GM19397 (cell line): Measurements from ENCODE around the gene RFLNA.
"Not testable (repeated sequence)": the region's sequence is repeated elsewhere in the genome, so short reads cannot be mapped to it uniquely, and the experiment has no call there.

ENCODE experiments used
- ATAC-seq: cut with Tn5 transposase; IDR thresholded peaks from one replicate; pipeline ENCODE4 v1.9.1; 2021; ENCODE audit warnings: mild to moderate bottlenecking, moderate library complexity; ENCODE audit not compliant: unreplicated experiment

The RFLNA gene

DNA sequence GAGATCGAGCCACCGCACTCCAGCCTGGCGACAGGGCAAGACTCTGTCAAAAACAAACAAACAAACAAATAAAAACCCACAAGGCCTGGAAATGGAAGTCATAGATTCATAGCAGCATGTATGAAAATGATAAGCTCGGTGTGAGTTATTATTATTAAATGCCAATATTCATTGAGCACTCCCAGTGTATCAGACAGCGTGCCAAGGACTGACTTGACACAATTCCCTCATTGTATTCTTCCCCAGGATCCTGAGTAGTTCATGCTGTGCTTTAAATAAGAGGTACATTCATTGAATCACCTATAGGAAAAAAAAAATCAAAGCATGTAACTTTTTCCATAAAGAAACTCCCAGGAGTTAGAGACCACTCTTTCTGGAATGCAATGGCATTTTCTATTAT lies 12.6 kb upstream of the RFLNA start:
- ATAC-seq, result no peak

GRCh38 chr12:124283326-124283725 lies 11.6 kb upstream of the RFLNA start:
- no peak for ATAC-seq

DNA sequence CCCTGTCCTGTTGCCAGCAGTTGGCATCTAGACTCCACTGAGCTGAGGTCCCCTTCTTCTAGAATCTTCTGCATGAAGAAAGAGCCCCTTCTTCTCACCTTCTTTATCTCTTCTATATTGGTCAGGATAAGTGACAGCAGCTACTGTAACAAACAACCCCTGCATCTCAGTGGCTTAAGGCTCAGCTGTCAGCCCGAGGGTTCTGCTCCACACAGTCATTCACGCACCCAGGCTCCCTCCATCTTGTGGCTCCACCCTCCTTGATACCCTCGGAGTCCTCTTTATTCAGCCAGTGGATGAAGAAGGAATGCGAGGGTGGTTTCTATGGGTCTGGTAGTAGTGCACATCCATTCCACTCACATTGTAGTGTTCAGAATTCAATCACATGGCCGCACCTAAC lies 10.5 kb upstream of the RFLNA start:
- no peak for ATAC-seq

DNA sequence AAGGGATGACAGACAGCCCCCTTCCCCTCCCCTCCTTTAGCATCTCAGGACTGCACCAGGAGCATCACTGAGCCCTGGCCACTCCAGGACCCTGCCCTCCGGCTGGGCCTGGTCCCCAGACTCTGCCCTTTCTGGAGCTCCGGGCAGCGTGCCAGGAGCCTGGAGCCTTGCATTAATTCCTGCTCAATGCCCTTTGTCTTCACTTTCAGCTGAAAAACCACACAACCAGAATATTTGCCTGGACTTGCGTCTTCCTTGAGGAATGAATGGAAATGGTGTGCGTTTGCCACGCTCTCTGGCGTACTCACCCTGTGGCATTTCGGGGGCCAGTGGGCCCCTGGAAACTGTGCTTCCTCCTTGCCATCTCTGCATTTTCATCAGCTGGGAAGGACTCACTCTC lies 8.5 kb upstream of the RFLNA start:
- no peak for ATAC-seq

DNA sequence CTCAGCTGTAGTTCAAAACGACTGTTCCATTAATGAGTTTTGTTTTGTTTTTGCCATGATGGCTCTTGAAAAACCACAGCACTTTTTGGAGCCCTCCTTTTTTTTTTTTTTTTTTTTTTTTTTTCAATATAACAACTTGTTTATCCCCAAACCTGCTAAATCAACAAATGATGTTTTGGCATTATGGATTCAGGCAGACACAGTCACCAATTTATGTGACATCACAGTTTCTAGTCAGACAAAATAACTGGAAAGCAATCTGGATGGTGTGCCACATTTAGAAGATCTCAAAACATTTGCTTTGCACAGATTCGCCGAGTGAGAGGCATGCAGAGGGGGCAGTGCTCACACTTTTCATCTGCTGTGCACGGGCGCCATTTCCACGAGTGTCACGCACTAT lies 7.9 kb upstream of the RFLNA start:
- ATAC-seq, result no peak

DNA sequence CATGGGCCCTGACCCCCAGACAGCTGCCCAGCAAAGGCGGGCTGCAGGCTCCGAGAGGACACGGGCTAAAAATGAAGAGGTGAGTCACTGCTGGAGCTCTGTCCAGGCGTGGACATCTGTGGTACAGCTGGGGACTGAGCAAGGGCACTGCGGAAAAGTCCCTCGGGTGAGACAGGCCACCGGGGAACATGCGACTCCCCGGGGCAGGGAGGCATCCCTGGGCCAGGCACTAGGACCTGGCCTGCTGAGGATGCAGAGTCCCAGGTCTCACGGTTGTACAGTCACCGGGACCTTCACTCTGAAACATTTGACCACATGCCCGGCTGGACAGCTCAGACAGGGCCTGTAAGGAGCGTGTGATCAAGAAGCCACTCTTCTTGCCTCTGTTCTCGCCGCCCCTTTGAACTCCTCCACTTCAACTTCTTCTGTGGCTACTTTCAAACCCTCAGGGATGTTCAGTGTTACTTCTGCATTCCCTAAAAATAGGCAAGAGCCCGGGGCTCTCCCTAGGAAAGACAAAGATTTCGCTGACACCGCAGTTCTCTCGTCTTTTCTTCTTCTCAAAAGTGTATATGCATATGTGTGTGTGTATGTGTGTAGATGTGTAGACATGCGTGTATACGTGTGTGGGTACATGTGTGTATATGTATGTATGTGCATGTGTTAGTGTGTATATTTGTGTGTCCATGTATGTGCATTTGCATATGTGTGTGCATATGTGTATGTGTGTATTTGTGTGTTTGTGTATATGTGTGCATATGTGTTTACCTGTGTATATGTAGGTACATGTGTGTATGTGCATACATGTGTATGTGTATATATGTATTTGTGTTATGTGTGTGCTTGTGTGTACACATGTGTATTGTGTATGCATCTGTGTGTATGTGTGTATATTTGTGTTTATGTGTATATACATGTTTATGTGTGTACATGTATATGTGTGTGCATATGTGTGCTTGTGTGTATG lies 5.0 kb upstream of the RFLNA start:
- ATAC-seq, result no peak

- no peak for ATAC-seq
Measured at GRCh38 chr12:124292385-124292784, 2.5 kb upstream of the RFLNA start.

DNA sequence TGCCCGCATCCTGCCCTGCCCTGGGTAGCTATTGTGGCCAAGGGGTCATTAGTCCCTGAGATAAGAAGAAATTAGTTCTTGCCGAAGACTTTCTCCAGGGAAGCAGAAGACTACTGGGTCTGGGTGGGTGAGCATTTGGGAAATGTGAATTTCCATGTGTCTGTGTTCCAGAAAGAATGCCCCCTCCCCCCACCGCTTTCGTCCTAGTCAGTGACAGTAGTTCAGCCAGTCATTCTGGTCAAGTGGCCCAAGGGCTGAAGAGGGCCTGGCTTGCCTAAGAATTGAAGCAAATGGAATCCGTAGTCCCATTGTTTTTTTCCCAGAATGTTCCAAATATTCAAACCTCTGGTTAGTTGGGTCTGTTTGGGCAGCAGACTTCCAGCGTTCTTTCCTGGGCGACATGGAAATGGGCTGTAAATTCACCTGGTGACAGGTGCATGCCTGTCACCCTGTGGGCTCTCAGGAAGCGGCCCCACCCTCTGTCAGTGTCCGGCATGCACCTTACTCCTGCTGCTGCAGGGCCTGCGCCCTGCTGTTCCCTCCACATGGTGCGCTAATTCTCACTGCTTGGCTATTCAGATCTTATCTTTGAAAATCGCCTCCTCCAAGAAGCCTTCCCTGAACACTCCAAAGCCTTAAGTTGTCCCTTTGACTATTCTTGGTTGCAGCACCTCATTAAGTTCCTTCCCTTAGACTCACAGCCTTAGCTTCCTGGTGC lies 1.4 kb upstream of the RFLNA start:
- ATAC-seq, result no peak

GRCh38 chr12:124295431-124296058 lies 652 bp downstream of the RFLNA start:
- no peak for ATAC-seq

GRCh38 chr12:124296295-124296915 lies 1.5 kb downstream of the RFLNA start:
- ATAC-seq, result no peak

DNA sequence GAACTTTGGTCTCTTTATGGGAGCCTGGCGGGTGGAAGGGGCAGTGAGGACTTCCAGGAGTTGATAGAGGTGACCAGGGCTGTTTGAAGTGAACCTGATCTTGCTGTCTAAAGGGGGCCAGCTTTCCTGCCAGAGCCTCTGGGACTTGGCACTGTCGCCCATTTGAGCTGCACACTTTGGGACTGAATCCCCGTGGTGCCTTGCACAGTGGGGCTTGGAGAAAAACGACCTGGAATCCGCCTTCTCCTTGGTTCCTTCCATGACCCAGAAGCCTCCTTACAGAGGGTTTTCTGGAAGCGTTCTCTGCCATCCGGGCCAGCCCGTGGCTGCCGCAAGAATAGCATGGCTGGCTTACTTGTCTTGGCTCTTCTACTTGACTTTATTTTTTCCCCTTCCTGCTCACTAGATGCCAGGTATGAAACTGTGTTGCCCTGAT lies 2.0 kb downstream of the RFLNA start:
- no peak for ATAC-seq

GRCh38 chr12:124297389-124297788 lies 2.5 kb downstream of the RFLNA start:
- no peak for ATAC-seq

- ATAC-seq, result no peak
Measured at GRCh38 chr12:124297856-124298255, 3.0 kb downstream of the RFLNA start.

- ATAC-seq, result no peak
Measured at GRCh38 chr12:124298685-124299410, 4.0 kb downstream of the RFLNA start.

DNA sequence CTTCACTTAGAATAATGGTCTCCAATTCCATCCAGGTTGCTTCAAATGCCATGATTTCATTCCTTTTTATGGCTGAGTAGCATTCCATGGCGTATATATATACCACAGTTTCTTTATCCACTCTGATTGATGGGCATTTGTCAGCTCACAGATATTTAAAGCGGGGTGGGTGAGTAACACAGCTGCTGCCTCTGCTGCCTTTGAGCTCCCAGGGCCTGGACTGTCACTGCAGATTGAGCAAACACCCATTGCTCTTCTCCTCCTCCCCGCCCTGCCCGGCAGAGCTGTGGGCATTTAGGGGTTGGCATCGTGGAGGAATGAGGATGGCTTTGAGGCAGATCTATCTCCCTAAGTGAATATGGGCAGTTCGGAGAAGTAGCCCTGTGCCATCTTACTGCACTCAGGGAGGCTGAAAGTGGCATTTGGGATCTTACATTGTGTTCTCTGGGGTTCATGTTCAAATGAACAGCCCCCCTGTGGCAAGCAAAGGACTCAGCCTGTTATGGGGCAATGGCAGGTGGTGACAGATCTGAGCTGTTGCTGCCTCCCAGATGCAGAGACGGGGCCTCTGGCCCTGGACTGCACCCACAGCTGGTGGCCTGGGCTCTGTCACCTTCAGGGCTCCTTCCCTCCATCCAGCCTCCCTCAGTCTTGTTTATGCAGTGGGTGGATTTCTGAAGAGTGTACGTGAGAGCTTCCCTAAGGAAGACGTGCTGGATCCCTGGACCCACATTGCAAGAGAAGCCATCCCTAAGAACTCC lies 4.9 kb downstream of the RFLNA start:
- ATAC-seq, result no peak

DNA sequence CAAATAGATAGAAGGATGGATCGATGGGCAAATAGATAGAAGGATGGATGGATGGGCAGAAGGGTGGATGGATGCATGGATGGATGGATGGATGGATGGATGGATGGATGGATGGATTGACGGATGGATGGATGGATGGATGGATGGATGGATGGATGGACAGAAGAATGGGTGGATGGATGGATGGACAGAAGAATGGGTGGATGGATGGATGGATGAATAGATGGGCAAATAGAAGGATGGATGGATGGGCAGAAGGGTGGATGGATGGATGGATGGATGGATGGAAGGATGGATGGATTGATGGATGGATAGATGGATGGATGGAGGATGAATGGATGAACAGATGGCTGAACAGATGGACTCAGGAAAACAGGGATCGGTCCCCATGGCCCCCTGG lies 5.8 kb downstream of the RFLNA start:
- not testable (repeated sequence) for ATAC-seq

GRCh38 chr12:124301084-124301654 lies 6.3 kb downstream of the RFLNA start:
- no peak for ATAC-seq

GRCh38 chr12:124302241-124302806 lies 7.4 kb downstream of the RFLNA start:
- no peak for ATAC-seq
